Osteocyte (in vitro differentiated cells): ENCODE results near the gene GRB10. TPM values are rescaled to one million over a fixed set of nuclear protein-coding genes. Genes with fewer than 3 reads are reported as not detected.

Source experiments
- DNase-seq: peaks from one replicate; pipeline ENCODE4 v3.0.0; 2021; ENCODE audit warnings: mixed read lengths; ENCODE audit not compliant: unreplicated experiment; ENCODE audit errors: extremely low spot score
- H3K27ac Mint-ChIP-seq: one replicate; pipeline ENCODE4 v1.8.0; 2021; ENCODE audit warnings: mild to moderate bottlenecking, mixed read lengths; ENCODE audit not compliant: unreplicated experiment
- H3K27me3 Mint-ChIP-seq: one replicate; pipeline ENCODE4 v1.8.0; 2021; ENCODE audit warnings: mixed read lengths; ENCODE audit not compliant: unreplicated experiment
- H3K36me3 Mint-ChIP-seq: one replicate; pipeline ENCODE4 v1.8.0; 2021; ENCODE audit warnings: mixed read lengths; ENCODE audit not compliant: unreplicated experiment
- H3K4me1 Mint-ChIP-seq: one replicate; pipeline ENCODE4 v1.8.0; 2021; ENCODE audit warnings: mixed read lengths; ENCODE audit not compliant: unreplicated experiment
- H3K4me3 Mint-ChIP-seq: one replicate; pipeline ENCODE4 v1.8.0; 2021; ENCODE audit warnings: mild to moderate bottlenecking, moderate library complexity, mixed read lengths; ENCODE audit not compliant: unreplicated experiment
- H3K9me3 Mint-ChIP-seq: one replicate; pipeline ENCODE4 v1.8.0; 2021; ENCODE audit warnings: mixed read lengths; ENCODE audit not compliant: unreplicated experiment
- total RNA-seq: library from RNA; stranded (reverse); gene quantifications from 2 replicates; pipeline ENCODE4 v1.2.1, GENCODE V29; 2021
- TF ChIP-seq, protein P1 (sequence below): fragments of 200-600 bp; sonication (generic); IDR thresholded peaks from 2 replicates; pipeline ENCODE4 v1.5.0; 2021; ENCODE audit warnings: antibody characterized with exemption, mild to moderate bottlenecking, moderate library complexity

GRB10 gene
- total RNA-seq, 1 donor from 2014 or later, result 51.3 TPM

DNA sequence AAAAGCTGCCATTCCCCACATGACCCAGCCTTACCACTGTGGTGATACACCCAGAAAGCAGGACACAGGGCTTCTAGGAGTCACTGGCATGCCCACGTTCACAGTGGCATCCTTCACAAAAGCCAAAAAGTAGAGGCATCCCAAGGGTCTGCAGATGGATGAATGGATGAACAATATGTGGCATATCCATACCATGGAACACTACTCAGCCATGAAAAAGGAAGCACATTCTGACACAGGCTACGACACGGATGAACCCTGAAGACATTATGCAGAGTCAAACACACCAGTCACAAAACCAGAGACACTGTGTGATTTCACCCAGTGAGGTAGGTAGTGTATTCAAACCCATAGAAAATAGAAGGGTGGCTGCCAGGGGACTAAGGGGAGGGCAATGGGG lies 112.8 kb downstream of the GRB10 start:
- no peak for DNase-seq
- Mint-ChIP-seq H3K36me3 (peaks cover 53% of the 10 kb centered on the region), H3K9me3 (peaks cover 5% of the 10 kb centered on the region), H3K27ac (no peak overlapping the region), H3K27me3 (no peaks in the 10 kb centered on the region), H3K4me3 (no peak overlapping the region), H3K4me1 (peaks cover 32% of the 10 kb centered on the region)
- TF ChIP-seq, protein P1, sequence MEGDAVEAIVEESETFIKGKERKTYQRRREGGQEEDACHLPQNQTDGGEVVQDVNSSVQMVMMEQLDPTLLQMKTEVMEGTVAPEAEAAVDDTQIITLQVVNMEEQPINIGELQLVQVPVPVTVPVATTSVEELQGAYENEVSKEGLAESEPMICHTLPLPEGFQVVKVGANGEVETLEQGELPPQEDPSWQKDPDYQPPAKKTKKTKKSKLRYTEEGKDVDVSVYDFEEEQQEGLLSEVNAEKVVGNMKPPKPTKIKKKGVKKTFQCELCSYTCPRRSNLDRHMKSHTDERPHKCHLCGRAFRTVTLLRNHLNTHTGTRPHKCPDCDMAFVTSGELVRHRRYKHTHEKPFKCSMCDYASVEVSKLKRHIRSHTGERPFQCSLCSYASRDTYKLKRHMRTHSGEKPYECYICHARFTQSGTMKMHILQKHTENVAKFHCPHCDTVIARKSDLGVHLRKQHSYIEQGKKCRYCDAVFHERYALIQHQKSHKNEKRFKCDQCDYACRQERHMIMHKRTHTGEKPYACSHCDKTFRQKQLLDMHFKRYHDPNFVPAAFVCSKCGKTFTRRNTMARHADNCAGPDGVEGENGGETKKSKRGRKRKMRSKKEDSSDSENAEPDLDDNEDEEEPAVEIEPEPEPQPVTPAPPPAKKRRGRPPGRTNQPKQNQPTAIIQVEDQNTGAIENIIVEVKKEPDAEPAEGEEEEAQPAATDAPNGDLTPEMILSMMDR, result no peak

- no peak overlapping the region for H3K4me3 Mint-ChIP-seq
- no peaks in the 10 kb centered on the region for H3K27me3 Mint-ChIP-seq
- H3K27ac Mint-ChIP-seq, result peak overlapping the region; percentile 27
- peaks cover 44% of the 10 kb centered on the region for H3K36me3 Mint-ChIP-seq
- TF ChIP-seq, protein P1, result no peak
- DNase-seq, result no peak
- H3K9me3 Mint-ChIP-seq, result peaks cover 5% of the 10 kb centered on the region
- peaks cover 41% of the 10 kb centered on the region for H3K4me1 Mint-ChIP-seq
These were observed 114.9 kb downstream of the GRB10 start for GRCh38 chr7:50667789-50668226.

- no peaks in the 10 kb centered on the region for H3K27me3 Mint-ChIP-seq
- TF ChIP-seq, protein P1, result no peak
- H3K4me3 Mint-ChIP-seq, result no peak overlapping the region
- peaks cover 41% of the 10 kb centered on the region for H3K4me1 Mint-ChIP-seq
- no peak for DNase-seq
- peaks cover 5% of the 10 kb centered on the region for H3K9me3 Mint-ChIP-seq
- H3K36me3 Mint-ChIP-seq, result peaks cover 44% of the 10 kb centered on the region
- peak overlapping the region; percentile 27 for H3K27ac Mint-ChIP-seq
These were observed 115.4 kb downstream of the GRB10 start for GRCh38 chr7:50667338-50667737.

DNA sequence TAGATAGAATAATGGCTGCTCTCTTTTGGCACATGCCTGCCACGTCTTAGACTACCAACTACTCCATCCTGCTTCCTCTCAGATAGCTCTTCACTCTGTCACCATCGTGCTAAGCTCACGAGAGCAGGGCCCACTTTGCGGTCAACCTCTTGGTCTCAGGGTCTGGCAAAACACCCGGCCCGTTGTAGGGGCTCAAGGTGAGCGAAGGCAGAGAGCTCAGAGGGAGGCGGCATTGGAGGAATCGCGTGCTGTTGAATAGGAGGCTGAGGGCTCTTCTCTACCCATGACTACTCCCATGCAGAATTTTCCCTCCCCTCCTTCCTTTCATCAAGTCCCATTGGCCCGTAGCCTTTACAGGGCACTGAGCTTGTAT lies 116.6 kb downstream of the GRB10 start:
- Mint-ChIP-seq H3K27ac (no peak overlapping the region), H3K4me3 (no peak overlapping the region), H3K4me1 (peaks cover 41% of the 10 kb centered on the region), H3K27me3 (no peaks in the 10 kb centered on the region), H3K9me3 (peaks cover 5% of the 10 kb centered on the region), H3K36me3 (peaks cover 46% of the 10 kb centered on the region)
- TF ChIP-seq, protein P1, result no peak
- no peak for DNase-seq

GRCh38 chr7:50665403-50666123 lies 117.1 kb downstream of the GRB10 start:
- Mint-ChIP-seq H3K36me3 (peaks cover 49% of the 10 kb centered on the region), H3K9me3 (peaks cover 5% of the 10 kb centered on the region), H3K27ac (no peak overlapping the region), H3K27me3 (no peaks in the 10 kb centered on the region), H3K4me3 (no peak overlapping the region), H3K4me1 (peaks cover 41% of the 10 kb centered on the region)
- TF ChIP-seq, protein P1, result no peak
- no peak for DNase-seq
